Stimulated activated CD4-positive, alpha-beta T cell treated with anti-CD3 and anti-CD28 coated beads, Interleukin-12 subunit alpha, Interleukin-12 subunit beta, amount 100 ng/mL, for 4 hours (primary cell): ENCODE results near the gene ATP5F1D.

ENCODE experiments used
- DNase-seq: peaks from one replicate; pipeline ENCODE4 v3.0.0-alpha.2; 2020

Gene ATP5F1D

GRCh38 chr19:1284293-1284978, 42.9 kb downstream of the ATP5F1D start:
- DNase-seq, result no peak

GRCh38 chr19:1284979-1285736, 43.6 kb downstream of the ATP5F1D start:
- no peak for DNase-seq

DNA sequence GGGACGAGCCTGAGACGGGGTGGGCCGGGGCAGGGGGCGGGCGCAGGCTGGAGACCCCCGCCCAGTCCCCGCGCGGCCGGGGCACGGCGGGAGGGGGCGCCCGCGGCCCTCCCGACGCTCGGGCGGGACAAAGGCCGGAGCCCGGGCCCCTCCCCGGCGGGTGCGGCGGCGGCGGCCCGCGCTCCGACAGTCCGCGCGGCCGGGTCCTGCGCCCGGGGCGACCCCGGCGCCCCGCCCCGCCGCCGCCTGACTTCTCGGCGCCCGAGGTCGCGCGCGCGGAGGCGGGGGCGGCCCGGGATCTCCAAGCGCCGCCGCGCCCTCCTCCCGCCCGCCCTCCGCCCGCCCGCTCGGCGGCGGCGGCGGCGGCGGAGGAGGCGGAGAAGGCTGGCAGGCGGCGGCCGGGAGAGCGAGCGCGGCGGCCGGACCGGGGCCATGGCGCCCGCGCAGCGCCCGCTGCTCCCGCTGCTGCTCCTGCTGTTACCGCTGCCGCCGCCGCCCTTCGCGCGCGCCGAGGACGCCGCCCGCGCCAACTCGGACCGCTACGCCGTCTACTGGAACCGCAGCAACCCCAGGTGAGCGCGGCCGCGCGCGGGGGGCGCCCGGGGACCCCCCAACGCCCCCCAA, 44.3 kb downstream of the ATP5F1D start, which contains the start of gene EFNA2:
Gene EFNA2 (plus strand): TSS at position 137 of the 624 bp plus-strand sequence. CDS start 296 bp downstream, at position 433.
- no peak for DNase-seq

DNA sequence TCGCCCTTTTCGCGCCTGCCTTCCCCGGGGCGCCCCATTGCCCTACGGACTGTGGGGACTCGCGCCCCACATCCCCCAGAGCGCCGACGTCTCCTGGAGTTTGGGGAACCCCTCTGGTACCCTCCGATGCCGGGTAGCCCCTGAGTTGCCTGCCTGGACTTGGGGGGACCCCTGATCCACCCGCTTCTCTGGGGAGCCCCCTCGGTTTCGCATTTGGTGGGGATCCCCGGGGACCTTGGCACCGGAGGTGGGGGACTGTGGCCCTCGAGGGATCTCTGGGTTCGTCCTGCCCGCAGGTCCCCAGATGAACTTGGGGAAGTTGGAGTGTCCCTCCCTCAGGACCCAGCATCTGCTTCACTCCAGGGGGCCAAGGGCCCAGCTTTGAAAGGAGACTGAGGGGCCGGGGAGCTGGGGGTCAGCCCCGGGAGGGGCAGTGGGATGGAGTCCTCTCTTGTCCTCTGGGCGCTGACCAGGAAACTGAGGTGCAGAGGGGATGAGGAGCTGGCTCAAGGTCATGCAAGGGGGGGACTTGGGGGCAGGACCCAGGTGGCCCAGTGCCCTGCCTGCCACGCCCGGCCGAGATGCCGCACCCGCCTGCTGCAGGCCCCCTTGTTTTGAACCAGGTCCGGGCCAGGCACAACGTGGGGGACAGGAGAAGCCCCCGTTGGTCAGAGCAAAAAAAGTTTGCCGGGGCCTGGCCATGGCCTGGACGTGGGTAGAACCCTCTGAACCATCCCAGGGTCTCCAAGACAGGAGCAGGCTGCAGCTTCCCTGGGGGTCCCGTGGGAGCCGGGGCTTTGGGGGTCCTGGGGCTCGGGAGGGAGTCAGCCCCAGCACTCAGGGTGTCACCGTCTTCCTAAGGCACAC, 45.2 kb downstream of the ATP5F1D start:
- DNase-seq, result no peak

DNA sequence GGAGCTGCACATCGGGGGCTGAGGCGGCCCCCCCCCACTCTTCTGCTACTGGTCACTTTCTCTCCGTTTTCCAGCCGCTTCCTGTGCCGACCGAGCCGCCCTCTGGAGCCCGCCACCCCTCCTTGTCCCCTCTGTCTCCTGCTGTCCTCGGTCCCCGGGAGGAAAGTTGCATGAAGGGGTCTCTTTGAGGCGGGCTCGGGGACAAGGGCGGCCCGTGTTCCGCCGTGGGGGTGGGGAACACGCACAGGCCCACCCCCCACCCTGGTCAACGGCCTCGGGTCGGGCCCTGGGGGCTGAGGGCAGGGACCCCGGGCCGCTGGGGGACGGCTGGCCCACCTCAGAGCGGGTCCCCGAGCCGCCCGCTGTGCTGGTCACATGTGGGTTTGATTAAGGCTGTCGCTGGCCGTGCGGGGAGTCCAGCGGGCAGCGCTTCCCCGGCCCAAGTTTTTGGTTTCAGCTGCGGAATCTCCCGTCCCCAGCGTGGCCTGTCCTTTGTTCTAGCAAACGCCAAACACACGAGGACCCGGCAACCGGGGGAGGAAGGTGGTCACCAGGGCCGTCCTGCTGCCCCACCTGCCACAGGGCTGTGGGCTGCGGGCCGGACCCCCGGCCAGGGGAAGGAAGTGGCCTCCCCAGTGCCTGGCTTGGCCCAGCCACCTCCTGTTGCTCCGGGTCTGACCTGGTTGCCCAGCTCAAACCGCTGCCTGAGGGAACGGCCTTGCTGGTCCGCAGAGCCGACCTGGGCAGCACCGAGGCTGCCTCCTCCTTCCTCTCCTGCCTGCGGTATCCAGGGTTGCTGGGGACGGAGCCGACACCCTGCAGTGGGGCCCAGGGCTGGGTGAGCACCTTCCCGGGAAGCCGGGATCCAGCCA, 46.0 kb downstream of the ATP5F1D start:
- no peak for DNase-seq

- DNase-seq, result no peak
Observed at GRCh38 chr19:1288226-1288612, 46.7 kb downstream of the ATP5F1D start.

DNA sequence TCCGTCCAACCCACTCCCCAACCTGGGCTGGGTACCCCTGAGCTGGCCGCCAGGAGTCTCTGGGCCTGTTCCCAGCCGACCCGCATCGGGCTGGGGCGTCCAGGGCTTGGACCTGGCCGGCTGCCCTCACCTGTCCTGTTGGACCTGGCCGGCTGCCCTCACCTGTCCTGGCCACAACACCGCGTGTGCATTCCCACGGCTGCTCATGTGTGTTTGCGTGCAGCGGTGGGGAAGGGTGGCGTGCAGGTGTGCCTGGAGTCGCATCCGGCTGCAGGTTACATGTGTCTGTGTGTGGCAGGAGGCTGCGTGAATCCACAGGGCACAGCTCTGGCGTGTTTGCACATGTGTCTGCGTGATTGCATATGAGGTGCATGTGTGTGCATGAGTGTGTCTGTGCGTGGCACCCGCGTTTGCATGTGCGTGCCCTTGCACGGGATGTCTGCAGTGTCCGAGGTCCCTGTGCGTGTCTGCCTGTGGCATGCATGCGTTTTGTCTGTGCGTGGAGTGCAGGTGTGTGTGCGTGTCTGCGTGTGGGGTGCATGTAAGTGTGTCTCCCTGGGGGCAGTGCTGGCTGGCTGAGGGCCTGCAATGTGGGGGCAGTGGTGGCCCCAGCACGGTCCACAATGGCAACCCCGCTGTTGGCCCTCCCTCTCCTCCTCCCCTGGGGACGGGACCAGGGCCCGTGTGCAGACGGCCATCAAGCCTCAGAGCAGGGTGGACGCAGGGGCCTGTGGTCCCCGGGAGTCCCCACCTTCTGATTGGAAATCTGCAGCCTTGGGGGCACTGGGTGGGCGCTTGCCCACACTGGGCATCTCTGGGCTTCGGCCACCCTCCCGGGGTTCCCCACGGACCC, 47.5 kb downstream of the ATP5F1D start:
- no peak for DNase-seq

DNA sequence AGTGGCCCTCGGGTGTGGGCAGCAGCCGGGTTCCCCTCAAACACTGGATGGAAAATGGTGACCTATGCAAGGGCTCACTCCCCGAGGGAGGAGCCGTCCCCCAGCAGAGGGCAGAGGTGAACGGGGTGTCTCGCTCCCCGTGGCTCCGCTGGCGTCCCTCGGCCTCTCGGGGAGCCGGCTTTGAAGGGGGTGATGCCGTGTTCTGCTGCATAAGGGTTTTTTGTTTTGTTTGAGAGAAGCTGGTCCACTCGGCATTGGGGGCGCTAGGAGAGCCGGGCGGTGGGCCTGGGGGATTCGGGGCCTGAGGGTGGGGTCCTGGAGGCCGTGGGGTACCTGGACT, 48.1 kb downstream of the ATP5F1D start:
- DNase-seq, result no peak

- no peak for DNase-seq
Observed at GRCh38 chr19:1290196-1290702, 48.7 kb downstream of the ATP5F1D start.

- no peak for DNase-seq
Observed at GRCh38 chr19:1290703-1291651, 49.4 kb downstream of the ATP5F1D start.

GRCh38 chr19:1291761-1292418, 50.3 kb downstream of the ATP5F1D start:
- no peak for DNase-seq

- no peak for DNase-seq
Observed at GRCh38 chr19:1292419-1293151, 51.0 kb downstream of the ATP5F1D start.

- DNase-seq, result no peak
Observed at GRCh38 chr19:1293782-1294604, 52.4 kb downstream of the ATP5F1D start.
